ENCODE results near the gene GPX3. TPM values are rescaled to one million over a fixed set of nuclear protein-coding genes. Genes with fewer than 3 reads are reported as not detected.
A peak's percentile ranks its signal among the peaks of the same experiment; 100 is the strongest.

Gene GPX3
- total RNA-seq, 1 donor from 2014 or later, result 1,259 TPM

GRCh38 chr5:151071021-151071420 lies 50.6 kb downstream of the GPX3 start:
- no peaks in the 10 kb centered on the region for H3K9me3 ChIP-seq
- H3K27ac ChIP-seq, result peak overlapping the region; percentile 40
- ATAC-seq, result no peak
- H3K4me3 ChIP-seq, result no peak overlapping the region
- H3K27me3 ChIP-seq, result no peaks in the 10 kb centered on the region
- peaks cover 70% of the 10 kb centered on the region for H3K4me1 ChIP-seq
- intact Hi-C loops (cut with DNase I), result no loop called here
- TF ChIP-seq, protein P1, sequence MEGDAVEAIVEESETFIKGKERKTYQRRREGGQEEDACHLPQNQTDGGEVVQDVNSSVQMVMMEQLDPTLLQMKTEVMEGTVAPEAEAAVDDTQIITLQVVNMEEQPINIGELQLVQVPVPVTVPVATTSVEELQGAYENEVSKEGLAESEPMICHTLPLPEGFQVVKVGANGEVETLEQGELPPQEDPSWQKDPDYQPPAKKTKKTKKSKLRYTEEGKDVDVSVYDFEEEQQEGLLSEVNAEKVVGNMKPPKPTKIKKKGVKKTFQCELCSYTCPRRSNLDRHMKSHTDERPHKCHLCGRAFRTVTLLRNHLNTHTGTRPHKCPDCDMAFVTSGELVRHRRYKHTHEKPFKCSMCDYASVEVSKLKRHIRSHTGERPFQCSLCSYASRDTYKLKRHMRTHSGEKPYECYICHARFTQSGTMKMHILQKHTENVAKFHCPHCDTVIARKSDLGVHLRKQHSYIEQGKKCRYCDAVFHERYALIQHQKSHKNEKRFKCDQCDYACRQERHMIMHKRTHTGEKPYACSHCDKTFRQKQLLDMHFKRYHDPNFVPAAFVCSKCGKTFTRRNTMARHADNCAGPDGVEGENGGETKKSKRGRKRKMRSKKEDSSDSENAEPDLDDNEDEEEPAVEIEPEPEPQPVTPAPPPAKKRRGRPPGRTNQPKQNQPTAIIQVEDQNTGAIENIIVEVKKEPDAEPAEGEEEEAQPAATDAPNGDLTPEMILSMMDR (IDR thresholded peaks at IDR 0.05), result no peak
- H3K36me3 ChIP-seq, result peaks cover 10% of the 10 kb centered on the region
- DNase-seq, result no peak

- no peak overlapping the region for H3K4me3 ChIP-seq
- H3K4me1 ChIP-seq, result peaks cover 72% of the 10 kb centered on the region
- intact Hi-C loops (cut with DNase I), result no loop called here
- H3K9me3 ChIP-seq, result no peaks in the 10 kb centered on the region
- H3K27ac ChIP-seq, result peak overlapping the region; percentile 49
- ATAC-seq, result peak; percentile 4
- TF ChIP-seq, protein P1 (IDR thresholded peaks at IDR 0.05), result no peak
- H3K36me3 ChIP-seq, result peaks cover 2% of the 10 kb centered on the region
- H3K27me3 ChIP-seq, result no peaks in the 10 kb centered on the region
- peak; percentile 35 for DNase-seq
Observed at GRCh38 chr5:151071848-151072629, 51.6 kb downstream of the GPX3 start.

DNA sequence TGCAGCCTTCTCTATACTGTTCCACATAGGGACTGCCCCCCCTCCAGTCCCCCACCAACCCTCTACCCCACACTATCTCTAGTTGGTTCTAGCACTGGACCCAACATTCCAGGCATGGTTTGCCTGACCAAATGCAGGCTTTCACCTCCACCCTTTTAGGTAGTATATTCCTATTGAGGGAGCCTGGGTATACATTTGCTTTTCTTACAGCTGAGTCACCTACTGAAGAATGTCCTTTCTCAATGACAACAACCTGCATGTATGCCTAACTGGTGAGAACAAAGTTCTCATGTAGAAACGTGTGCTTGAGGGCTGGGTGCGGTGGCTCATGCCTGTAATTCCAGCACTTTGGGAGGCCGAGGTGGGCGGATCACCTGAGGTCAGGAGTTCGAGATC lies 52.2 kb downstream of the GPX3 start:
- TF ChIP-seq, protein P1 (IDR thresholded peaks at IDR 0.05), result no peak
- H3K4me3 ChIP-seq, result no peak overlapping the region
- no peaks in the 10 kb centered on the region for H3K36me3 ChIP-seq
- peaks cover 72% of the 10 kb centered on the region for H3K4me1 ChIP-seq
- ATAC-seq (peak; percentile 61), DNase-seq (peak; percentile 59)
- no peaks in the 10 kb centered on the region for H3K9me3 ChIP-seq
- no peaks in the 10 kb centered on the region for H3K27me3 ChIP-seq
- intact Hi-C loops (cut with DNase I), result no loop called here
- H3K27ac ChIP-seq, result peak overlapping the region; percentile 49

DNA sequence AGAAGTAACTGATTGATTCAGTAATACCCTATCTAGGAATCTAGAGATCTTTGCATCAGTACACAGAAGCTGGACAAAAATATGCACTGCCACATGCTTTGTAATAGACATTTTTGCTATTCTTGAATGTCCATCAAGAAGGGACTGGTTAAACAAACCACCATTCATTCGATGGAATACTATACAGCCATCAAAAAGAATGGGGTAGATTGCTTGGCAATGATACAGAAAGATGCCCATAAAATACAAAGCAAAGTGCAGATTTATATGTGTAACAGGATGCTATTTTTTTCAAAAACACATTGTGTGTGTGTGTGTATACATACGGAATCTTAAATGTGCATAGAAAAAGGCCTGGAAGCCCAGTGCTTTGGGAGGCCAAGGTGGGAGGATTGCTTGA lies 52.9 kb downstream of the GPX3 start:
- DNase-seq, result no peak
- no peaks in the 10 kb centered on the region for H3K9me3 ChIP-seq
- H3K4me3 ChIP-seq, result no peak overlapping the region
- no peaks in the 10 kb centered on the region for H3K36me3 ChIP-seq
- H3K4me1 ChIP-seq, result peaks cover 73% of the 10 kb centered on the region
- intact Hi-C loops (cut with DNase I), result no loop called here
- H3K27ac ChIP-seq, result no peak overlapping the region
- TF ChIP-seq, protein P1 (IDR thresholded peaks at IDR 0.05), result no peak
- no peak for ATAC-seq
- no peaks in the 10 kb centered on the region for H3K27me3 ChIP-seq

DNA sequence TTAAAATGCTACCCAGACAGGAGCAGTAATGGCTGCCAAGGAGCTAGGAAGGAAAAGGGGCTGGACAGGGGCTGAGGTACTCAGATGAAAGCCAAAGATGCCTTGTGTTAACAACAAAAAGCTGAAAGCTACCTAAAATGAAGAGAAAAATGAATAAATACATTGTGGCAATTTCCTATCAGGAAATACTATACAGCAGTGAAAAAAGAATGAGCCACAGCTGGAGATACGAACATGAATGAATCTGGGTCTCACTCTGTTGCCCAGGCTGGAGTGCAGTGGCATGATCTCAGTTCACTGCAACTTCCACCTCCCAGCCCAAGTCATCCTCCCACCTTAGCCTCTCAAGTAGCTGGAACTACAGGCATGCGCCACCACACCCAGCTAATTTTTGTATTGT lies 54.2 kb downstream of the GPX3 start:
- Histone ChIP-seq H3K4me1 (peaks cover 73% of the 10 kb centered on the region), H3K36me3 (peaks cover 4% of the 10 kb centered on the region), H3K27ac (no peak overlapping the region), H3K4me3 (no peak overlapping the region), H3K9me3 (no peaks in the 10 kb centered on the region), H3K27me3 (no peaks in the 10 kb centered on the region)
- TF ChIP-seq, protein P1 (IDR thresholded peaks at IDR 0.05), result no peak
- intact Hi-C loops (cut with DNase I), result no loop called here
- no peak for ATAC-seq
- DNase-seq, result peak; percentile 23
